AG10803 (cell line): ENCODE data around the gene KCNG4.
A peak's percentile ranks its signal among the peaks of the same experiment; 100 is the strongest.

ENCODE experiments used
- DNase-seq: peaks from one replicate; pipeline ENCODE4 v3.0.0; 2010; ENCODE audit warnings: low read depth
- H3K4me3 ChIP-seq: 2 replicates; pipeline ENCODE4 v1.5.1; 2011; ENCODE audit warnings: mild to moderate bottlenecking, low read length, control low read depth
- TF ChIP-seq, protein P1 (sequence below): conservative IDR thresholded peaks from 2 replicates; pipeline ENCODE4 v1.5.1; 2011; ENCODE audit warnings: mild to moderate bottlenecking, low read length, control low read depth, inconsistent platforms

KCNG4 gene

DNA sequence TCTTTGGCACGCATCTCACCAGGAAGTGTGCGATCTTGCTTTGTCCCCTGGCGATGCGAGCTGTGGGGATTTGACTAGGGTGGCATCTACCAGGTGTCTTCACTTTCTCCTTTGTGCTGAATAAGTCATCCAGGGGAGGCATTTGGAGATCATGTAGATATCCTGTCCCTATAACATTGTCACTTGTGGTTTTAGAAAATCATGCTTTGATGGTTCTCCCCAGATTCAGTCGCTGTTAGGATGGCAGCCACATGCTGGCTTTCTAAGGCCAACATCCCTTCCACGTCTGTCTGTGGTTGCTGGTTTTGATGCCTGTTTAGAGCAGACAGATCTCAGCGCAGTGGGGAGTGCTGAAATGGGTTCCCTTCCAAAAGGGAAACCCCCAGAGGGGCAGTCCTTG is 46.3 kb downstream of the KCNG4 start:
- TF ChIP-seq, protein P1, sequence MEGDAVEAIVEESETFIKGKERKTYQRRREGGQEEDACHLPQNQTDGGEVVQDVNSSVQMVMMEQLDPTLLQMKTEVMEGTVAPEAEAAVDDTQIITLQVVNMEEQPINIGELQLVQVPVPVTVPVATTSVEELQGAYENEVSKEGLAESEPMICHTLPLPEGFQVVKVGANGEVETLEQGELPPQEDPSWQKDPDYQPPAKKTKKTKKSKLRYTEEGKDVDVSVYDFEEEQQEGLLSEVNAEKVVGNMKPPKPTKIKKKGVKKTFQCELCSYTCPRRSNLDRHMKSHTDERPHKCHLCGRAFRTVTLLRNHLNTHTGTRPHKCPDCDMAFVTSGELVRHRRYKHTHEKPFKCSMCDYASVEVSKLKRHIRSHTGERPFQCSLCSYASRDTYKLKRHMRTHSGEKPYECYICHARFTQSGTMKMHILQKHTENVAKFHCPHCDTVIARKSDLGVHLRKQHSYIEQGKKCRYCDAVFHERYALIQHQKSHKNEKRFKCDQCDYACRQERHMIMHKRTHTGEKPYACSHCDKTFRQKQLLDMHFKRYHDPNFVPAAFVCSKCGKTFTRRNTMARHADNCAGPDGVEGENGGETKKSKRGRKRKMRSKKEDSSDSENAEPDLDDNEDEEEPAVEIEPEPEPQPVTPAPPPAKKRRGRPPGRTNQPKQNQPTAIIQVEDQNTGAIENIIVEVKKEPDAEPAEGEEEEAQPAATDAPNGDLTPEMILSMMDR, result no peak
- no peak overlapping the region for H3K4me3 ChIP-seq
- DNase-seq, result no peak

- DNase-seq, result no peak
These were observed 48.3 kb downstream of the KCNG4 start for GRCh38 chr16:84191466-84191865.

GRCh38 chr16:84190731-84191388 is 49.0 kb downstream of the KCNG4 start, which contains the start of gene ADAD2:
Gene ADAD2 (plus strand): TSS chr16:84191157. CDS start chr16:84191231, 74 bp downstream.
- TF ChIP-seq, protein P1, result no peak
- no peak for DNase-seq
- no peak within 1 kb of the TSS for H3K4me3 ChIP-seq

More at GRCh38 chr16:84191466-84191865, 48.3 kb downstream of the KCNG4 start:
- TF ChIP-seq, protein P1, result no peak
- no peak overlapping the region for H3K4me3 ChIP-seq

DNA sequence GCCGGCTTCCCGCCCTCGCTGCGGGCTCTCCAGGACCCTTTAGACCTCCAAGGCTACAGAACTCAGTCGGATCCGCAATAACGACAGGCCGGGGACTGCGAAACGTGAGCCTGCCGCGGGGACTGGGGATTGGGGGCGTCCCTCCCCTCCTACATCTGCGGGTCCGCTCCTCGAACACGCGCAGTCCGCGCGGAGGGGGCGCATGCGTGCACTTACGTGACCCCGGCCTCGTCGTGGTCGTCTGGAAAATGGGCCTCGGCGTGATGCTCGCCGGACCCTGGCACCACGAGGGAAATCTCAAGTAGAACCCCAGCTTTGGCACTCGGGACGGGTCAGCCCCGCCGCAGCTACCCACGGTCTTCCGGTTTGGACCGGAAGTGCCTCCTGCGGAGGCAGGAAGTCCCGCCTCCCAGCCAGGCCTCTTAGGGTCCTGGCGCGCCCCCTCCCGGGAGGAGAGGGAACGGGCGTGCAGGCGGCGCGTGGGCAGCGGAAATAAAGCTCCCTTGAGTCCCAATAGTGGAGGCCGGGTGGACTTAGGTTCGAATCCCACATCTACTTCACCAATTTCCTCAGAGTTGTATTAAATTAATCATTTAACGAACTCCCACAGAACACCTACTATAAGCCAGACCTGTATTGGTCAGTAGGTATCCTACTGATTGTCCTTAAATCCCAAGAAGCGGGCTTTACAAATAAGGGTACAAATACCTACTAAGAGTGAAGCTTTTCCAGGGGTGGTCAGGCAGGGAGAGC is 53.0 kb downstream of the KCNG4 start, which contains the start of gene TAF1C:
TSS of gene TAF1C (minus strand) at position 373 of the 753 bp plus-strand sequence. CDS start 2,069 bp downstream, outside the sequence.
- peak; percentile 95 for DNase-seq
- TF ChIP-seq, protein P1, result peak; percentile 72

GRCh38 chr16:84184775-84185174 is 55.0 kb downstream of the KCNG4 start:
- TF ChIP-seq, protein P1, result no peak
- no peak overlapping the region for H3K4me3 ChIP-seq
- DNase-seq, result no peak

More for the DNA sequence above, 53.0 kb downstream of the KCNG4 start, which contains the start of gene TAF1C:
- peak within 1 kb of the TSS; percentile 97 for H3K4me3 ChIP-seq

GRCh38 chr16:84183911-84184591 is 55.8 kb downstream of the KCNG4 start:
- H3K4me3 ChIP-seq, result no peak overlapping the region
- TF ChIP-seq, protein P1, result peak; percentile 10; the same call in 1 of the 2 replicates
- DNase-seq, result no peak
